GM19463 (cell line): Measurements from ENCODE around the gene SOAT1.
"Not testable (repeated sequence)": the region's sequence is repeated elsewhere in the genome, so short reads cannot be mapped to it uniquely, and the experiment has no call there.

ENCODE experiments used
- ATAC-seq: cut with Tn5 transposase; IDR thresholded peaks from one replicate; pipeline ENCODE4 v1.9.1; 2021; ENCODE audit warnings: mild to moderate bottlenecking, moderate library complexity; ENCODE audit not compliant: unreplicated experiment

SOAT1 gene

GRCh38 chr1:179293340-179294327 is at the start of gene SOAT1:
TSS of gene SOAT1 (plus strand) at chr1:179293797. CDS start at chr1:179302685, 8,888 bp downstream.
- ATAC-seq: peak; percentile 90

DNA sequence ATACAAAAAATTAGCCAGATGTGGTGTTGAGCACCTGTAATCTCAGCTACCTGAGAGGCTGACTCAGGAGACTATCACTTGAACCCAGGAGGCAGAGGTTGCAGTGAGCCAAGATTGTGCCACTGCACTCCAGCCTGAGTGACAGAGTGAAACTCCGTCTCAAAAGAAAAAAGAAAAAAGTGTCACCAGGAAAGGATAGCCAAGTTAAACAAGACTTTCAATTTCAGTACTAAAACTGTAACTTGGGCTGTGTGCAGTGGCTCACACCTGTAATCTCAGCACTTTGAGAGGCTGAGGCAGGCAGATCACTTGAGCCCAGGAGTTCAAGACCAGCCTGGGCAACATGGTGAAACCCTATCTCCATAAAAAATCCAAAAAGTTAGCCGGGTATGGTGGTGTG is 48.2 kb upstream of the SOAT1 start:
- ATAC-seq: not testable (repeated sequence)

DNA sequence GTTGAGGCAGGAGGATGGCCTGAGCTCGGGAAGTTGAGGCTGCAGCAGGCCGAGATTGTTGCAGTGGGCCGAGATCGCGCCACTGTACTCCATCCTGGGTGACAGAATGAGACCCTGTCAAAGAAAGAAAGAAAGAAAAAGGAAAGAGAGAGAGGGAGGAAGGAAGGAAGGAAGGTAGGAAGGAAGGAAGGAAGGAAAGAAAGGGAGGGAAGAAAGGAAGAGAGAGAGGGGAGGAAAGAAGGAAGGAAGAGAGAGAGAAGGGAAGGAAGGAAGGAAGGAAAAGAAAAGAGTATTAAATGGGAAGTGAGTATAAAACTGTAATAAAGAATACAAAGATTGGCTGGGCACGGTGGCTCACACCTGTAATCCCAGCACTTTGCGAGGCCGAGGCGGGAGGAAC is 45.7 kb upstream of the SOAT1 start:
- ATAC-seq: no peak

GRCh38 chr1:179251675-179252074 is 41.9 kb upstream of the SOAT1 start:
- no peak for ATAC-seq

- ATAC-seq: no peak
Measured at GRCh38 chr1:179252606-179253005, 41.0 kb upstream of the SOAT1 start.

DNA sequence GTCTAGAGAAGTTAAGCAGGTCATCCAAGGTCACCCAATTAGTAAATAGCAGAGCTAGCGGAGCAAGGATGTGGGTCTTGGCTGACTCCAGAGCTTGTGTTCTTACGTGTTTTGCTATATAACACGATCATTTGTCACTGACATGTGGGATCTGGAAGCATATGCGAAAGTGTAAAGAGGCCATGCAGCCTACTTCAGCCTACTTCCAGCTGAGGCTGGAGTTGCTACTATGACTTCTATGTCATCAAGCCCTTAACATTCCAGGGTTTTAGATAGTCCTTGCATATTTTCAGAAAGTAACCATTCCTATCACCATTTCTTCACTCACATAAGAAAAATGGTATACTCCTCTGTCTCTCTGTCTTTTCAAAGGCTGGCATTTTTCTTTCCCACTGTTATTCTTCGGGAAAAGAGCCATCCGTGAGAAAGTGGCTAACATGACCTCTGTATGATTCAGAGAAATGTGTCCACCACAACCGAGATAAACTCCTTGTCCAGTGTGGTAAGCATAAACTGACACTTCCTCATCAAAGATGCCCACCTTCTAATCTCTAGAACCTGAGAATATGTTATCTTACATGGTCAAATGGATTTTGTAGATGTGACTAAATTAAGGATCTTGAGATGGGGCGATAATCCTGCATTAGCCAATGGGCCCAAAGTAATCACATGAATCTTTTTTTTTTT is 40.2 kb upstream of the SOAT1 start:
- no peak for ATAC-seq

- ATAC-seq: no peak
Measured at GRCh38 chr1:179262183-179262582, 31.4 kb upstream of the SOAT1 start.

DNA sequence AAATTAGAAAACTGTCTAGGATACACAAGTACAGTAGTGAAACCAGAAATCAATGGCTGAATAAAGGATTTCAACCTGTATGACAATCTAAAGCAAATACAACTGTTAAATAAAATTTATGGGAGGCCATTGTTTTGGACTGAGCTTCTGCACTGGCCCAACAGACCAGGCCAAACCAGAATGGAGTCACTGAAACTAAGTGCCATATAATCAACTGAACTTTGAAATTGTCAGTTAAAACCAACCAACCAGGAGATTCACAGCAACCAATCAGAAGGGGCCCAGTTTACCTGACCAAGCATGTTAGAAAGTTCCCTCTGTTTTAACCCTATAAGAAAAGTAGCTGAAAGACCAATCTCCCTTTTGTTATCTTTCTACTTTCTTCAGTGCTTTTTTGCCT is 30.5 kb upstream of the SOAT1 start:
- ATAC-seq: no peak

GRCh38 chr1:179264507-179264906 is 29.1 kb upstream of the SOAT1 start:
- ATAC-seq: no peak

GRCh38 chr1:179269071-179269470 is 24.5 kb upstream of the SOAT1 start:
- no peak for ATAC-seq

DNA sequence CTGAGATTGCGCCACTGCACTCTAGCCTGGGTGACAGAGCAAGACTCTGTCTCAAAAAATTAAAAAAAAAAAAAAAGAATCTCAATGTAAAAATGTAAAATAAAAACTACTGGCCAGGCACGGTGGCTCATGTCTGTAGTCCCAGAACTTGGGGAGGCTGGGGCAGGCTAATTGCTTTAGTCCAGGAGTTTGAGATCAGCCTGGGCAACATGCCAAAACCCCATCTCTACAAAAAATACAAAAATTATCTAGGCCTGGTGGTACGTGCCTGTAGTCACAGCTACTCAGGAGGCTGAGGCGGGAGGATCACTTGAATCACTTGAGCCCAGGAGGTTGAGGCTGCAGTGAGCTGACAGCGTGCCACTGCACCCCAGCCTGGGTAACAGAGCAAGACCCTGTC is 19.2 kb upstream of the SOAT1 start:
- not testable (repeated sequence) for ATAC-seq

- ATAC-seq: no peak
Measured at GRCh38 chr1:179278920-179279319, 14.7 kb upstream of the SOAT1 start.

GRCh38 chr1:179283992-179284391 is 9.6 kb upstream of the SOAT1 start:
- no peak for ATAC-seq

DNA sequence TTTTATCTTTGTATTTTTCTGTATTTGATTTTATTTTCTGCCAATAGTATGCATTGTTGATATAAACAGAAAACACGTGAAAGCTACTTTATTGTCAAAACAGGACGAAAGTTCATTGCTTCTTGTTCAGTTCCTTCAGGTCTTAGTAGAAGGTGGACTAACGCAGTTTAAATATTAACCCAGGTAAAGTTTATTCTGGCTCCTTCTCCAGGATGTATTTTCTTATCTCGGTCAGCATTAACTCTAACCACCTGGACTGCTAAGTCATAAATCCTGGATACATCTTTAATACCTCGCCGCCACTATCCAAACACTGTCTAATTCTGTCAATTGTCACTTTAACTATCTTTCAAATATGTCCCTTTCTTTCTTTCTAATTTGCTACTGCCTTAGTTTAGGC is 5.7 kb upstream of the SOAT1 start:
- no peak for ATAC-seq

GRCh38 chr1:179288977-179289376 is 4.6 kb upstream of the SOAT1 start:
- no peak for ATAC-seq

DNA sequence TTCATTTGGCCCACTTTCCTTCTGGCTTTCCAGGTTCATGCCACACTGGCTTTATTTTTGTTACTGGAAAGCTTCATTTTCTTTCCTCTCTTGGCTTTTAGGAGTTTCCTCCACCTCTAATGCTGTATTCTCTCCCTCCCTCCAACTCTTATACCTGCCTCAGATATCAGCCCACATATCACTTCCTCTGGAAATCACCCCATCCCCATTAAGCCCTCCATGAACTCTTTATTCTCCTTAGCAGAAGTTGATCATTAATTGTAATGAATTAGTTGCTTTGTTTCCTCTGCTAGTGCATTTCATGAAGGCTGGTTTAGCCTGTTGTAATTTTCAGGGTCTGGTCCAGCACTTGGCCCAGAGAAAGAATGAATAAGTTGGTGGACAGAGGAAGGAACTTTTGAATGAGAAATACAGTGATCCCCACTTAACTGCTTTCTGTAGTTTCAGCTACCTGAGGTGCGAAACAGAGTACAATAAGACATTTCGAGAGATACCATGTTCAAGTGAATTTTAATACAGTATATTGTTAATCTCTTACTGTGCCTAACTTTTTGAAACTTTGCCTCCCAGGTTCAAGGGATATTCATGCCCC is 1.7 kb downstream of the SOAT1 start:
- no peak for ATAC-seq

- no peak for ATAC-seq
Measured at GRCh38 chr1:179296356-179297104, 2.9 kb downstream of the SOAT1 start.

DNA sequence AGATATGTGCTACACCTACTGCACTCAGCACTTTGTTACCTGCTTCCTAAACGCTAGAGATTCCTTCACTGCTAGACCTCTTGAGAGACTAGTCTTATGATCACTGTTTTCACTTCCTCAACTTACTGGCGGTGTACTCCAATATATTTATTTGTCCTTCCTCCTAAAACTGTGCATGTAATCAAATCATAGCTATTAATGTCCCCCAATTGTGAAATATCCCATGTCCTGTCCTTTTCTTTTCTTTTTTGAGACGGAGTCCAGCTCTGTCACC is 3.4 kb downstream of the SOAT1 start:
- no peak for ATAC-seq

GRCh38 chr1:179298952-179299351 is 5.4 kb downstream of the SOAT1 start:
- ATAC-seq: peak; percentile 79

- no peak for ATAC-seq
Measured at GRCh38 chr1:179300112-179300511, 6.5 kb downstream of the SOAT1 start.

- ATAC-seq: no peak
Measured at GRCh38 chr1:179302070-179302469, 8.5 kb downstream of the SOAT1 start.
